HG02588 (cell line): Measurements from ENCODE around the gene PRXL2B.

Experiments used
- ATAC-seq: cut with Tn5 transposase; IDR thresholded peaks from one replicate; pipeline ENCODE4 v1.9.1; 2021; ENCODE audit warnings: mild to moderate bottlenecking, moderate library complexity; ENCODE audit not compliant: unreplicated experiment

The PRXL2B gene

DNA sequence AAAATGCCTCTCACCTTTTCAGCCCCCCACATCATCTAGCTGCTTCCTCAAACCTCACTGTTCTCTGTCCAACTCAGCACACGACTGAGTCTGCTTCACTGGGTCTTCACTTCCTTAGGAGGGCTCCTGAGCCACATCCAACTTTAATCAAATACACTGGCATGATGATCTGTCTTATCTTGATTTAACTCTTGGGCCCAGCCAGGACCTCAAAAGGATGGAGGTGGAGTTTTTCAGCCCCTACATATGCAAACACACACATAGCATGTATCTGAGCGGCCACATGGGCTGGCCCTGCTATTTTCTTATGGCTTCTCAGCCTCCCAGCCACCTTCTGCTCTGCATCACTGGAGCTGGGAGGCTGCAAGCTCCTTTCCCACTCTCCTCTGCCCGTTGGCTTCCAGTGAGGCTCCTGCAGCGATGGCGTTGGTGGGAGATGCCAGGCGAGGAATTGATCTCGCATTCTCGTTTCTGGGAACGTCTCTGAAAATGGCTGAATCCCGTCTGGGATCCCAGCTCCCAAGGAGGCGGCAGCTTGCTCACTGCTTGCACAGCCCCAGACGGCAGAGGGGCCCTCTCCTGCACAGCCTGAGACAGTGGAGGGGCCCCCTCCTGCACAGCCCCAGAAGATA lies 1.8 kb upstream of the PRXL2B start:
- ATAC-seq, result no peak

DNA sequence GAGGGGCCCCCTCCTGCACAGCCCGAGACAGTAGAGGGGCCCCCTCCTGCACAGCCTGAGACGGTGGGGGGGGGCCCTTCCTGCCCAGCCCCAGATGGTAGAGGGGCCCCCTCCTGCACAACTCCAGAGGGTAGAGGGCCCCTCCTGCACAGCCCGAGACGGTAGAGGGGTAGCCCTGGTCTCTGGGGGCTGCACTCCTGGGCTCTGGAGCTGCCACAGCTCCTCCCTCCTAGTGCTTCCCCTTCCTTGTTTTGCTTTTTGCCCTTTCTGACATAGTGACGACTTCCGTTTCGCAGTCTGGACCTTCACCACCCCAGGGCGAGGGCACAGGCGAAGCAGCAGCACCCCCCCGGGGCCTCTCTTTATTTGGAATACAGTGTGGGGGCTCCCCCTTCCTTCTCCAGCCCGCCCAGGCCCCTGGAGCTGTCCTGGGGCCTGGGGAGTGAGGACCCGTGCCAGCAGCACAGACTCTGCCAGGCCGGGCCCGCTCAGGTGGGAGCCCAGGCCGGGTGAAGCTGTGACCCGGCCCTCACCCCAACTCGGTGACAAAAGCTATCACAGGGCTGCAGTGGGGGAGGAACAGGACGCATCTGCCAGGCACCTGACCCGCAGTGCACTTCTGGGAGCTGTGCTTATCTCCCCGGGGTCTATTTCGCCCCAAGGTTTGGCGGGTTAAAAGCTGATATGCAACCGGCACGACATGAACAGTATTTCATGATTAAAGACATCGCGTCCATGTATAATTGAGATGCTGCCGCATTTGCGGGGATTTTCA lies 1.1 kb upstream of the PRXL2B start:
- ATAC-seq, result peak; percentile 30

DNA sequence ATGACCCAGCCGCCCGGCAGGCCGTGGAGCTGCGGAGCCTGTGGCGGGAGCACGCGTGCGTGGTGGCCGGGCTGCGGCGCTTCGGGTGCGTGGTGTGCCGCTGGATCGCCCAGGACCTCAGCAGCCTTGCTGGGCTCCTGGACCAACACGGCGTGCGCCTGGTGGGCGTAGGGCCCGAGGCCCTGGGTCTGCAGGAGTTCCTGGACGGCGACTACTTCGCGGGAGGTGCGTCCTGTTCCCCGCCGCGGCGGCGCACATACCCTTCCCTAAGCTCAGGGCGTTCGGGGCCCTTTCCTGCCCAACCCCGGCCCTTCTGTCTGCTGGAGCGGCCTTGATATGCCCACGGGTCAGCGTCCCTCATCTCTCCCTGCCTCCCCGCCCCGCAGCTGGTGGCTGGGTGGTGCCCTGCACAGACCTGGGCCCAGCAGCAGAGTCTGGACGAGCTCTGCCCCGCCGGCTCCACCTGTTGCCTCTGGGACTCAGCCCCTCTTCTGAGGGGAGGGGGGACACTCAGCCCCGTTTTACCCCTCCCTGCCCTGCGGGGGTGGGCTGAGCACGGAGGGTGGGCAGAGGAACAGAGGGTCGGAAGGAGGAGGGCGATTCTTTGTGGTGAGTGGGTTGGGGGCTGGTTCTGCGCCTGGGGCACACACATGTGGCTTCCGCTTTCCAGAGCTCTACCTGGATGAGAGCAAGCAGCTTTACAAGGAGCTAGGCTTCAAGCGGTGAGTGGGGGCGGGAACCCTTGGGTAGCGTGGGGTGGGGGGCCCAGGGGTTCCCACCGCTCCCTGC lies 688 bp downstream of the PRXL2B start:
- no peak for ATAC-seq

DNA sequence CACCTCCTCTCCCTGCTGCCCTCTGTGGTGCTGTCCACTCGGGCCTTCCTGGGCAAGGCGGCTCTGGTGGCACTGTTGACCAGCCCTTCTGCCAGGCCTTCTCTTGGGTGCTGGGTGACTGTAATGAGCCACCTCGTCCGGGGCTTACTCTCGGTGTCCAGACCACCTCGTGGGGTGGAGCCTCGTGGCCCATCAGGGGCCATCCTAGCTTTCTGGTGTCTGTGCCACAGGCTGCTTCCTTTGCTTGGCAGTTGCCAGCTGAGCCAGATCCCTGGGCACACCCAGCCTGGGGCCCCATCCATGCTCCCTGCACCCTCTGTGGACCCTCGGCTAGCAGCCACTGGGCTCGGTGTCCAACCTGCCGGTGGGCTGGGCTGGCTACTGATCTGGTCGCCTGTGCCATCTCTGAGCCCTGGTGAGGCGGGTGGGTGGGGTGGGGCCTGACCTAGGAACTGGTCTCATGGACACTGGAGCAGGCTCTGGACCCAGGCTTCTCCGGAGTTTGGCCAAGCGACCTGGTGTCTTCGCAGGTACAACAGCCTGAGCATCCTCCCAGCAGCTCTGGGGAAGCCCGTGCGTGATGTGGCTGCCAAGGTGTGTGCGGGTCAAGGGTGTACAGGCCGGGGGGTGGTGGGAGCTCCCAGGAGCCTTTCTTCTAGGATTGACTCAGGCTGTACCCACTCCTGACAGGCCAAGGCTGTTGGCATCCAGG lies 1.4 kb downstream of the PRXL2B start:
- no peak for ATAC-seq

DNA sequence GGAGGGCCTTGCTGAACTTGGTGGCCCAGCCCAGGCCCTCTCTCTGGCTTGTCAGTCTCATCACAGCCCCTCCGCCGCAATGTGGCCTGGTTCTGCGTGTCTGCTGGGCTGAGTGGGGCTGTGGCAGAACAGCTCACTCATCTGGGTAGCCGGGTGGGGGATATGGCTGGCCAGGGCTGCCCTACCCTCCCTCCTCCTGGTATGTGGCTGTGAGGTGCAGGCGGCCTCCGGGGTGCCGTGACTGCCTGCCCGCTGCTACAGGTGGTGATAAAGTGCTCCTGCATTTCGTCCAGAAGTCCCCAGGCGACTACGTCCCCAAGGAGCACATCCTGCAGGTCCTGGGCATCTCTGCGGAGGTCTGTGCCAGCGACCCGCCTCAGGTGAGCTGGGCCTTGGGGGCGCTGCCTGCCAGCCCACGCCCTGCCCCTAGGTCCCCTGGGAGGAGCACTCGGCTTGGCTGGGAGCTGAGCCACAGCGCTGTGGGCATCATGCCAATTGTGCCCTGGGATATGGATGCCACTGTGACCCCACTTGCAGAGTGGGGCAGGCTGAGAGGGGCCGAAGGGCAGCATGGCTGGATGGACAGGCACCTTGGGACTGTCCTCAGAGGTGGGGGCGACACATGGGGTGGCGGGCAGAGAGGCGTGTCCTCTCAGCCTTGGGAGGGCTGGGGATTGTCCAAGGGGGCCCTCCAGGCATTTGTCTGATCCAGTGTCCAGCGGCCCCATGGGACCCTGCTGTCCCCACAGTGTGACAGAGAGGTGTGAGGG lies 2.3 kb downstream of the PRXL2B start:
- no peak for ATAC-seq

DNA sequence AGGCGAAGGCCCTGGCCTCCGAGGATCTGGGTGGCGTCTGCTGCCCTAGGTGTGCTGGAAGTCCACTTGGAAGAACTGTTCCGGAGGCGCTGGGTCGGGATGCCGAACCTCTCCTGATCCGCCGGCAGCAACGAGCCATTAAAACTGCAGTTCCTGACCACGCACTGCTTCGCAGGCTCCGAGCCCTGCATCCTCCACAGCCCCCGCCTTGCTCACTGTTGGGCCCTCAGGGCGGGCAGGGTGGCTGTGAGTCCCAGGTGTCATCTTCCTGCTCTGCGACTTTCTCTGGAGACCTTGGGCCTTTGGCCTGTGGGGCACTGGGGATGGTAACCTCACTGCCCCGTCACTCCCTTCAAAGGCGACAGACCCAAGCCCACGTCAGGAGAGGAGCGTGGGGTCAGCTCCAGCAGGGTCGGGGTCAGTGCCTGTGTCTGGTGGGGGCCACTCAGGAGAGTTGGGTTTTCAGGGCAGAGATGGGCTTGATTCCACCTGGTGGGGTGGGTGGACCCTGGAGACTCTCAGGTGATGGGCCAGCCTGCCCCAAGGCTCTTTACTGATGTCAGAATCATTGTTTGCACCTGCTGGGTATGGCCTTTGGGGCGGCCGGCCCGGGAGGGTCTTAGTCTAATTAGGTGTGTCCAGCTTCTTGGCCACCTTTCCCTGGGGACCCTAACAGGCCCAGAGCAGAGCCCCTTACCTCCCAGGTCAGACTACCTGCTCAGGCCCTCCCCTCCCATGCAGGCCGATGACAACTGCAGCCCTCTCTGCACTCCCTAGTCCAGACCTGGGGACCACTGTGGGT lies 3.1 kb downstream of the PRXL2B start:
- no peak for ATAC-seq

DNA sequence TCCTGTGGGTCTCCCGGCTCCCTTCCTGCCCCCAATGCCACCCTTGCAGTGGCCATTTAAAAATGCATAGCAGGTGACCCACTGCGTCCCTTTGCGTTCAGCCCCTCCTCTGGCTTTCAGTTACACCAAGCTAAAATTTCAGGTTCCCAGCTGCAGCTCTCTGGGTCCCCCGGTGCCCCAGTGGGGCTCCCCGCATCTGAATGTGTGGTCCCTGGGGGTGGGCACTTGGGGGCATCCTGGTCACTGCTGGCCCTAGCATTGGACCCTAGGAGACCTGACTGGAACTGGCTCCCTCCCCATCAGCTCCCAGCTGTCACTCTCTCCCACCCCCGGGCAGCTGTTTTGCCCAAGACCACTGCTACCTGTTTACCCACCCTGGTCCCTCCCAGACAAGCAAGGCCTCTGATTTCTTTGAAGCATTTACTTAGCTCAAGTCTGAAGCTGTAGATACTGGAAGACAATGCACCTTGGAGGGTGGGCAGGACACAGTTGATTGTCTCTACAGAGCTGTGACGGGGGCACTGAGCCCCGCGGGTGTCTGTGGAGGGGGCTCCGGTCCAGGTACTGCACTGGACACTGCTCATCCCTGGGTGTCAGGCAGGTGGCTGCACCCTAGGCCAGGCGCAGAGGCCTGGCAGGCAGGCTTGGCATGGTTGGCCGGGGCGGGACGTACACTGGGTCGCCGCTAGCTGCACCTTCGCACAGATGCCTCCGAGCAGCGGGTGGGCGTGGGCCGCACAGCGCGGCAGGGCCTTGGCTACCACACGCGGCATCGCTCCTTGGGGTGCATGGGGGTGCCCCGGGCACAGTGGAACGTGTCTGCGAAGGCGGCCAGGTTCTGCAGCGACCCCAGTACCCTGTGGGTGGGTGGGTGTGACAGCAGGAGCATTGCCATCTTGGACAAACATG lies 3.9 kb downstream of the PRXL2B start:
- ATAC-seq, result no peak

DNA sequence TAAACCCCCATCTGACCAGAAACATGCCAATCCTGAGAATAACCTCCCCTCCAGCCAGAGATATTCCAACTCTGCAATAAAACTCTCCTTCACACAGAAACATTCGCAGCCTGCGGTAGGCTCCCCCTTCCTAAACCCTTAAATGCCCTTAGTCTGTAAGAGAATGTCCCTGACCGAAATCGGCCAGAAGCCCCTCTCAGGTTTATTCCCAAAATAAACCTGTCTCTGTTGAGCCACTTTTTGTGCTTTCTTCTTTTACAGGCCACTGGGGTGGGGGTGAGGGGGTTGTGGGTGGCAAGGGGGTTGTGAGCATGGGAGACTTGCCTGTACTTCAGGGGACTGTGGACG lies 4.6 kb downstream of the PRXL2B start:
- ATAC-seq, result no peak

DNA sequence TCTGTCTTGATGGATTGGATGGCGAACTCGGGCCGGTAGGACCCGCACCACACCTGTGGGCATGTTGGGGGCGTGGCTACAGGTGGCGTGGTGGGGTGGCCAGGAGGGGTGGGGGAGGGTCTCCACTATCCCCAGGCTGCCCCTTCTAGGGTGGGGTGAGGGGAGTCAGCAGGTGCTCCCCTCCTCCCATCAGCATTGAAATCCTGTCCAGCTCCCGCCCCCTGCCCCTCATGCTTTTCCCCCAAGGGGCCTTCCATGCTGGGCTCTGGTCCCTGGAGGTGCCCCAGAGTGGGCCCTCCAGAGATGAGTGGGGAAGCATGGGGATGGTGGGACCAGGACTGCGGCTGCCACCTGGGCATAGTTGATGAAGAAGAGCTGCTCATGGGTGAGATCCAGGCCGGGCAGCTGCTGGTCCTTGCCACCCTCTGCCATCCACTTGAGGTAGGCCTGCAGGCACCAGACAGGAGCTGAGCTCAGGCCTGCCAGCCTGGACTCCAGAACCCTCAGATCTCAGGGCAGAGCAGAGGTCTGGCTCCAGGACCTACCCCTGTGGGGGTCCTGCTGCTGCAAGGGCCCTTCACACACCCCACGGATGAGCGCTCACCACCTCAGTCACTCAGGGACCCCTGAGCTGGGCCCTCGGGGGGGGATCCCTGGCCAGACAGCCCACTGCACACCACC lies 5.1 kb downstream of the PRXL2B start:
- no peak for ATAC-seq

DNA sequence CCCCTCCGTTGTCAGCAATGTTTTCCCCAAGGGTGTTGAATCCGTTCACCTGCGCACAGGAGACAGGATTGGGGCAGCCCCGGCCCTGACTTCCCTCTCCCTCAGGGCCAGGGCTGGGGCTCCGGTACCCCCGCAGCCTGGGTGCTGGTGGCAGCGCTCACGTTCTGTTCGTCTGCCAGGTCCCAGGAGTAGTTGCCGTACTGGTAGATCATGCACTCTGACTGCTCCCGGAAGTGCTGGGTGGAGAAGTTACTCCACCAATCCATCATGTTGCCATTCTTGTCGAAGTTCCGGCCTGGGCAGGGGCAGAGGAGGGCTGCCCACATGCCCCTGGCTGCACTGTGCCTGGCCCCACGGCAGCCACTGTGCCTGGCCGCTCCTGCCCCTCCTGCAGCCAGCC lies 6.1 kb downstream of the PRXL2B start:
- no peak for ATAC-seq

DNA sequence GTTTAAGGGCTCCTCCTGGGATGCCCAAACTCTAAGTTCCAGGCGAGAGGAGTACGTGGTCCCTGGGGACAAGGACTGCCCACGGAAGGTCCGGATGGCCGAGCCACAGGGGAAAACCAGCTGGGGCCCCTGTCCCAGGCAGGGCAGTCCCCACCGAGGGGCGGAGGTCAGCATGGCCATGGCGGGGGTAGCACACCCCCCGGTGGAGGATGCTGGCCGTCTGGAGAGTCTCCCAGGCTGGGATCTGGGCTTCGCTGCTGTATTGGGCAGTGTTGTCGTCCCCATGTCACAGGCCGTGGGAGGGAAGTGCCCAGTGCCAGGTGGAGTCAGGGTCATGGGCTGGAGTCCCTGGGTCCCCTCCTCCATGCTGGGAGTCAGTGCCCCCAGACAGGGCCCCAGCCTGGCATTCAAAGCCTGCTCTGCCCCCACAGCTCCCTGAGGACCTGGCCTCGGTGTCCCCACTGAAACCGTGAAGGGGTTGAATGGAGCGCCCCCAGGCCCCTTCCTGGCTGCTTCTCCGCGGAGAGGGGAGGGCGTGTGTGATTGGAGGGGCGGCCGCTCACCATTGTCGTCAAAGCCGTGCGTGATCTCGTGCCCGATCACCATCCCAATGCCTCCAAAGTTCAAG lies 6.8 kb downstream of the PRXL2B start:
- ATAC-seq, result no peak

DNA sequence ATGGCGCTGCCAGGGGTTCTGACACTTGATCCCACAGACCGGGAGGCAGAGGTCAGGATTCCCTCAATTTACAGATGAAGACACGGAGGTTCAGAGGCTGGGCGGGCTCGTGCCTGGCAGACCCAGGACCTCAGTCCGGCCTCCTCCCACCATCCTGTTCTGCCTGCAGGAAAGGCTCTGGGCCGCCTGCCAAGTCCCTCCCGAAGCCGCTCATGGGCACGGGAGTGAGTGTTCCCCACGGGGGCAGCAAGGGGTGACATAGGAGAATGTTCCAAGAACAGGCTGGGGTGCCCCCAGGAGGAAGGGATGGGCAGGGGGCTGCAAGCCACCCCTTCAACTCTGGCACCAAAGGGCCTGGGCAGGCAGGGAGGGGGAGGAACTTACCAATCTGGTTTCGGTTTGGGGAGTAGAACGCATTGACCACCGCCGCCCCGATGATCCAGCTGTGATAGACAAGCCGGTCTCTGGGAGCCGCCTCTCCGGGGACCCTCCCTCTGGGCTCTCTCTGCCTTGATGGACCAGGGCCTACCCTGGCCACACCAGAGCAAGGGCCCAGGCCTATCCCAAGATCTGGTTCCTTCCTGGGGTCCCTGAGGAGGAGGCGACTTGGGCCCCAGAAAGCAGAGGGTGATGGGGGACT lies 7.5 kb downstream of the PRXL2B start:
- no peak for ATAC-seq

DNA sequence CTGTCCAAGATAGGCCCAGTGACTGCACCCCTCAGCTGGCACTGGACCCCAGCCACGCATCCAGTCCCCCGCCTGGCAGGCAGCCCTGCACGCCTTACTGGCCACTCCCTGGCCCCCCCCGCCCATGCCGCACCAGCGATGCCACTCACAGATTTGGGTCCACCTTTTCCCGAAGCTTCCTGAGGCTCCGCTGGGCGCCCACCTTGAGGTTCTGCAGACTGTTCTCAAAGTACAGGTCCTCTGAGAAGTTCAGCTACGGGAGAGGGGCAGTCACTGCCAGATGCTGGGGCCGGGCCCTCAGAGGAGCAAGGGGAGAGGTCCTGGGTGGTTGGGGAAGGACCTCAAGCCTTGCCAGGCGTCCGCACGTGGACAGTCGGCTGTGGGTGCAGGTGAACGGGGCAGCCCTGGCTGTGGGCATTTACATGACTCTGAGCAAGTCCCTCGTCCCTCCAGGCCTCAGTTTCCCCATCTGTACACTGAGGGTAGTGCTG lies 8.1 kb downstream of the PRXL2B start:
- no peak for ATAC-seq

DNA sequence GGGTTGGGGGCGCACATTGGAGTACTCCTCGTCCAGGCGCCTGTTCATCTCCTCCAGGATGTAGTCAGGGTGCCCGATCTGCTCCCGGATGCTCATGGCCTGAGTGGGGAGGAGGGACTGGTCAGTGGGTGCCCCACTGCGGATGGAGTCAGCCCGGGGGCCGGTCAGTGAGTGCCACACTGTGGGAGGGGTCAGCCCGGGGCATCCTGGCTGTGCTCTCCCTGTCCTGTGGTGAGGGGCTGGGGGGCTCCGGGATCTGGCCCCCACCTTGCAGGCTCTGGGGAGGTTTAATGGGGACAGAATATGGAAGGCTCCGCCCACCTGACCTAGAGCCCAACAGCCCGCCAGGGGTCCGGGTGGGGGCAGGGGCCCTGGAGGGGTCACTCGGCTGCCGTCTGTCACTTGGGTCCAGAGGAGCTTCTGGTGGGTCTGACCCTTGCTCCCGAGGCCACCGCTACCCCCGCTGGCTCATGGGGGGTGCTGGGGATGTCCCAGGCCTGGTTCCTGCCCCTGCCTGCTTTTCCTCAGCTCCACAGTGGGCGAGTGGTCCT lies 8.8 kb downstream of the PRXL2B start:
- ATAC-seq, result no peak

DNA sequence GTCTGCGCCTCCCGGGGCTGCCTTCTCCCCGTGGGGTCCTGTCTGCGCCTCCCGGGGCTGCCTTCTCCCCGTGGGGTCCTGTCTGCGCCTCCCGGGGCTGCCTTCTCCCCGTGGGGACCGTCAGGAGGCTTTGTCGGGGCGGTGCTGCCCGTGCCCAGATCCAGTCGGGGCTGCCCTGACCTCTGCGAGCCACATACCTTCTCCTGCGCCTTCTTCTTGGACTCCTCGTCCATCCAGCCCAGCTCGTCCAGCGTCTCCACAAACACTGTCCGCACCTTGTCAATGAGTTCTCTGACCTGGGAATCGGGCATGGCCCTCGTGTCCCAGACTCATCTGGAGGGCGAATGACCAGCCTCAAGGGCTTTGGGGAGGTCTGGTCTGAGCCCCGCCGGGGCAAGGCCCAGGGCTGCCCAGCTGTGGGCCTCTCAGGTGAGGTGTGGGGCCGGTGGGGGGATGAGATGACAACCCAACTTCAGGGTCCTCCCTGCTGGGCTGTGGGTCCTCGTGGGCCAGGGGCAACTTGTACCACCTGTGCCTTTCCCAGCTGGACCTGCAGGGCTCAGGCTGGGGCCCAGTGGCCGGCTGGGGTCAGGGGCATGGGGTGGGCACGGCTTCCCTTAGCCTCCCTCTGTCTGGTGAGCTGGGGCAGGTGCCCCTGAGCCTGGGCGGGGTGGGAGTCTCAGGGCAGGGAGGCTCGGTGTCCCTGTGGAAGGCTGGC lies 9.4 kb downstream of the PRXL2B start:
- ATAC-seq, result no peak
